Stimulated activated CD4-positive, alpha-beta T cell treated with anti-CD3 and anti-CD28 coated beads, Interleukin-12 subunit alpha, Interleukin-12 subunit beta, amount 100 ng/mL, for 24 hours (primary cell): ENCODE data around the gene CA10.

ENCODE experiments used
- DNase-seq, 2 experiments: peaks; one replicate each; pipeline ENCODE4 v3.0.0-alpha.2; 2020; ENCODE audit warnings: low read depth in 2 of 2

The CA10 gene

DNA sequence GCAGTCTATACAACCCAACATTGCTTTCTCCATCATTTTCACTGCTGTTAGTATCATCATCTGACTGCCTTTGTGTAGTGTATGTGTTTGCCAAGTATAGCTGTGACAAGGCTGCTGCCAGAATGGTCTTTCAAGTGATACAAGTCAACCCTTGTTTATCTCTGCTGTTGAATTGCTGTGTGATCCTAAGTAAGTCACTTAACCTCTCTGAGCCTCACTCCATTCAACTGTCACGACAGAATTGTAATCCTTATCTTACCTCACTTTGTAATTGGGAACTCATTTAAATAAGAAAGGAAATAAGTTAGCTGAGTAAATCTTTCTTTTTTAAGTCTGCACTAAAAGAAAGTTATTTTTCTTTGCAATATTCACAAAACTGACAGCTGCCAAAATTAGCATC, 340.6 kb downstream of the CA10 start:
- no peak for DNase-seq

DNA sequence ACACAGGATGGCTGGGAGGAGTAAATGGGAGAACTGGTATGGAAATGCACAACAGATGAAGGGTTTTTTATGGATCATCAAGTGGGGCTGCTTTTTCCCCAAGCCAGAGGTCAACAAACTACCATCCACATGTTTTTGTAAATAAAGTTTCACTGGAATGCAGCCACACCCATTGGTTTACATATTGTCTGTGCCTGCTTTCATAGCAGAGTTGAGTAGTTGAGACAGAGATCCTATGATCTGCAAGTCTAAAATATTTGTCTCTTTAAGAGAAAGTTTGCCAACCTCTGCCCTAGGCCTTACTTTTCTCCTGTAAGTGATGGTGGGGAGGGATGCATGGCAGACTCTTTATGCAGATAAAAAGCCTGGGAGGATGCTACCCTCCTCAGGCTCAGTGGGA, 341.4 kb downstream of the CA10 start:
- no peak for DNase-seq

DNA sequence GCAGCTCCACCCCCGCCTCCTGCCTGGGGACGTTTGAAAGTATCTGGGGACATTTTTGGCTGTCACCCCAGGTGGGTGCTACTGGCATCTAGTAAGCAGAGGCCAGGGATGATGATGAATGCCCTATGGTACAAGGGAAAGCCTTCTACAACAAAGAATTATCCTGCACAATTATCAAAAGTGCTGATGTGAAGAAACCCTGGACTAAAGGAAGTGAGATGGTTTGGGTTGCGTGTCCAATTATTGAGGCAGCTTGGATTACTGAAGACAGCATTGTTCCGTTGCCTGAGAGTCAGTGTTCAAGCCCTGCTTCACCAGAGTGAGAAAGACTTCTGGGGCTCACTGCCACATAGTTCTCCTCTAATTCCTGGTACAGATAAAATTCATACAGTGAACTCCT, 343.4 kb downstream of the CA10 start:
- no peak for DNase-seq

DNA sequence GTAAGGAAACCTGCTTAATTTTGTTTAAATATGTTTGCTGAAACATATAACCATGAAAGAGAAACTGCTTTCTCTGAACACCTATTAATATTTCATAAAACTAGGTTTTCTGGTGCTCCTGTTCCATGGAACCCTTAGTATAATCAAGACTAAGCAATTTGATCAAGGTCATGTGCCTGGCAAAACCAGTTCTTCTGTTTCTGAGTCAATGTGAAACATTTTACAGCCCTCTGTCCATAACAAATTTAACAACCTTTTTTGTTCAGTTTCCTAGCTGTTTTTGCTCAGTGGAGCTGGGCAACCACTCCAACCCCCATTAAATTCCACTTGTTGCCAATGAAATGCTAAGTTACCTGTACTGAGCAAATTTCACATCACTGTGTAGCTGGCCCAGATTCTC, 344.0 kb downstream of the CA10 start:
- no peak for DNase-seq

DNA sequence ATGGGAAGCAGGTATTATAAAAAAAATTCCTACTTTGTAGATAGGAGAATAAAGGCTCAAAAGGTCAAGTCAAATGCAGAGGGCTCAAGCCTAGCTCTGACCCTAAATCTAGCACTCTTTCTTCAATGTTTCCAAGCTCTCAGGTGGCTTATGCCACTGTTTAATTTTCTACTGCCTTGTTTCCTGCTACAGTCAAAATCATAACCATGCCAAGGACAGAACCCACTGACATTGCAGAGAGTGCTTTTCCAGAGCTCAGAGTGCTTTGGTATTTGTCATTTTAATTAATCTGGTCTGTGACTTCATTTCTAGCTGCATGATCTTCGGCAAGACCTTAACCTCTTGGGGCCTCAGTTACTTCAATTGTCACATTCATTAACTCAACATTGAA, 344.7 kb downstream of the CA10 start:
- DNase-seq = no peak

DNA sequence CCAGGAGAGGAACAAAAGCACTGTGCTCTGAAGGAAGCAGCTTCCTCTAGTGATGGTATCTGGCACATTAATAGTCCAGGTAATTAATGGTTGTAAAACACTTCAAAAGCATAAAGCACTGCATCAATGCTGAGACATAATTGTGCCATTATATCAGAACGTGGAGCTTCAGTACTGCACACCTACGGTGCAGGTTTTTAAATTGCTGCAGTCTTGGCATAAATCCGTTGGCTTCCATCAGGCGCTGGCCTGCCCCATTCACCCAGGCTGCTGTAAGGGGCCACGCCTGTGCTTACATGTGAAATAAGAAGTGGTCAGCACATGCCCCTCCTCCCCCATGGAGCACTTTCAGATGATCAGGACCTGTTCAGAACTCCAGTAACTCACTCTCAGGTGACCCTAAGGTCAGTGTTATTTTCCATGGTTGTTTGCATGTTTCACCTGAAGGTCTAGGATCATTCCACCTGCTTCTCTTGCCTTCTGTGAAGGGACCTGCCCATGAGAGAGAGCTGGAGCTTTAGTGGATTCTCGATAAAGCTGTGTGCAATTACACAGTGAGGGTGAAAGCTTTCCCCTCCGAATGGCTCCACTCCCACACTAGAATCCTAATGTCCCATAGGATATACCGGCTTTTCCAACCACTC, 345.3 kb downstream of the CA10 start:
- DNase-seq = no peak

DNA sequence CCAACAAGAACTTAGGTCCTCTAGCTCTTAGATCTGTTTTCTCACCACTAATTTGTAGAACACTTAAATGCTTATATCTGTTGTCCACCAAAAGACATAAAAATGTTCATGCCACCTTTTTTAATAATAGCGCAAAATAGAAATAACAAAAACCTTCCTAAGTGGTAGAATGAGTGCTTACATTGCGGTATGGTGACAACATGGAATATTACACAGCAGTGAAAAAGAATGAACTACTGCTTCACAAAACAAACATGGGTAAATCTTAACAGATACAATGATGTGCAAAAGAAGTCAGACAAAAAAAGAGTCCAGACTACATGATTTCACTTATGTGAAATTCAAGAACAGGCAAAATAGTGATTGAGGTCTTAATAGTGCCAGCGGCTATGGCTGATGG, 351.1 kb downstream of the CA10 start:
- DNase-seq = no peak

DNA sequence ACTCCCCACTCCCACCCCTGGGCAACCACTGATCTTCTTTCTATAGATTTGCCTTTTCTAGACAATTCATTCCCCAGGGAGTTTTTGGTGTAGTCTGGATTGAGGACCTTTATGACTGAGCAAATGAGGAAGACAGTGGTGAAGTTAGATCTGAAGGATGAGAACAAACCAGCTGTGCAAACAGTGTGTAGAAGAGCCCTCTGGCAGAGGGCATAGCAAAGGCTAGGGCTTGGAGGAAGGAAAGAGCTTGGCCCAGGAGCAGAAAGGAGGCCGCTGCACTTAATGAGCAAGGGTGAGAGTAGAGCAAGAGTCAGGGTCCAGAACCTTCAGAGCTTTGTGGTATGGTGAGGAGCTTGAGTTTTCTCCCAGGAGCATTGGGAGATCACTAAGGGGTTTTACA, 352.7 kb downstream of the CA10 start:
- DNase-seq = no peak

DNA sequence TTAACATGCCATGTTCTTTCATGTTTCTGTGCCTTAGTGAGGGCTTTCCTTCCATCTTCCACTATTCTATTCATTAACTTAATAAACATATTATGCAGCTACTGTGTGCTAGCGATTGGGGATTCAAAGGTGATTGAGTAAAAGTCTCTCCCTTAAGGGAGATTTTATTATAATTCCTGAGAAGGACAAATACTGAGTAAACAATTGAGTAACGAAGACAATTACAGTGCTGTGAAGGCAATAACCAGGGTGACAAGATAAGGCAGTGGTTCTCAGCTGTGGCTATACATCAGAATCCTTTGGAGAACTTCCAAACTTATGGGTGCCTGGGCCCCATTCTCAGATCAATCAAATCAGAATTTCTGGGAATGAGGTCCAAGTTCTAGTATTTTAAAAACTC, 353.3 kb downstream of the CA10 start:
- DNase-seq = no peak

DNA sequence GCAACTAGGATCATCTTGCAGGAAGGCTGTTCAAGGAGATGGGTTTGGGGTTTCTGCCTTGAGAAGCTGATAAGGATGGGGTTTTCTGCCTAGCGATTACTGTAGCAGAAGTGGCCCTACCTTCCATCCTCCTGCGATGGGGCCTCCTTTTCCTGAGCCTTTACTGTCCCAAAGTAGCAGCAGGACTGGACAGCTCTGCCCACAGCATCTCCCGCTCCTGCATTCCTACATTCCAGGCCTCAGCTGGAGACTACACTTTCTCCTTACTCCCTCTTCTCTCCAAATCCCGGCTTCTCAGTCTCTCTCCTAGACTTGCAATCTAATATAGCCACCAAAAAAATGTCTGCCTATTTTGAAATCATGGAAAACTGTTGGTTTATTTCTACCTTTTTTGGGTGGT, 355.4 kb downstream of the CA10 start:
- no peak for DNase-seq

DNA sequence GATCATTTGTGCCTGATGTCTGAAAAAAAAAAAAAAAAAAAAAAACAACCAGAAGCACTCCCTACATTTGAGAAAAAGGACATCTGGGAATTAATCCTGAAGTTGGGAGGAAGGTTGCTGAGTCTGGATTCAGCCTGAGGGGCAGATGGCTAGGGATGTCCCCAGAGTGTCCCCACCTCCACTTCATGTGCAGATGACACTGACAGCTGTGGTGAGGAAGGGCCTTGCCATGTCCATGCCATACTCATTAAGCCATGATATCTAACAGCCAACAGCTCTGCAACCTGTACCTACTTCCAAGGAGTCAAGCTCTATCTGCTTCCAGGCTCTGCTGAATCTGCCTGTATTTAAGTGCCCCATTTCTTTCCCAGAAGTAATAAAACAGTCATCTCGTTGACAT, 356.0 kb downstream of the CA10 start:
- no peak for DNase-seq

DNA sequence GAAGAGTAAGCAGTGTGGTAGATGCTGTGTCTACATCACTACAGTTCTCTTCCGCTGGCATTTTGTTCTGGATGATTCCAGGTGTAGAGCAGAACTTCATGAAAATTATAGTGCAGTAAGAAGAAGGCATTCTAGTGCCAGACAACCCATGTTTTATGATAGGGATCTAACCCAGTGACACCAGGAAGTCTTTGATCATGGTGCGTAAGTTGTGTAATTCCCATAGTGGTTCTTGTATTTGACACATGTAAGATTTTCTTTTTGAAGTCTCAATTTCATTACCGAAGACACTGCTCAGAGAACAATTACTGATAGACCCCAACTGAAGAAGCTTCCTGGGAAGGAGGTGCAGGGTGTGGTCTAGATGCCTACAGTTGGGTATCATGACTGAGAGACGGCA, 356.9 kb downstream of the CA10 start:
- no peak for DNase-seq

DNA sequence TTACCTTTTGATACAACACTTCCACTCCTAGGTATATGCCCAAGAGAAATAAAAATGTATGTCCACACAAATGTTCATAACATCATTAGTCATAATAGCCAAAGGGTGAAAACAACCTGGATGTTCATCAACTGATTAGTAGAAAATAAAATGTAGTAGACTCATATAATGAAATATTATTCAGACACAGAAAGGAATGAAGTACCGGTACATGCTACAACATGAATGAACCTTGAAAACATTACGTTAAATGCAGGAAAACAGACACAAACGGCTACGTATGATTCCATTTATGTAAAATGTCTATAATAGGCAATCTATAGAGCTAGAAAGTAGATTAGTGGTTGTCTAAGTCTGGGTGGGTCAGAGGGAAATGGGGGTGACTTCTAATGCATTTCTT, 358.5 kb downstream of the CA10 start:
- no peak for DNase-seq

DNA sequence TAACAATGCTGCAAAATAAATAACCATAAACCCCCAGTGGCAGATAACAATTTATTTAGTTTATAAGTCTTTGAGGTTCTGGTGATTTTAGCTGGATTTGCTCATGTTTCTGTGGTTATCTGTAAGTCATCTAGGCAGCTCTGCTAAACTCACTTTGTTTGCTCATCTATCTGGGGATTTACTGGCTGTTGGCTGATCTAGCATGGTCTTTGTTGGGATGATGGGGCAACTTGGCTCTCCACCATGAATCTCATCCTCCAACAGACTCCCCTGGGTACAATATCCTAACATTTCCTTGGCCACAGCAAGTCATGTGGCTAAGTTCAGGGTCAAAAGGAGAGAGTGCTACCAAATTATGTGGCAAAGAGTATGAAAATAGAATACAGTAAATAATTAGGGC, 359.3 kb downstream of the CA10 start:
- DNase-seq = no peak

DNA sequence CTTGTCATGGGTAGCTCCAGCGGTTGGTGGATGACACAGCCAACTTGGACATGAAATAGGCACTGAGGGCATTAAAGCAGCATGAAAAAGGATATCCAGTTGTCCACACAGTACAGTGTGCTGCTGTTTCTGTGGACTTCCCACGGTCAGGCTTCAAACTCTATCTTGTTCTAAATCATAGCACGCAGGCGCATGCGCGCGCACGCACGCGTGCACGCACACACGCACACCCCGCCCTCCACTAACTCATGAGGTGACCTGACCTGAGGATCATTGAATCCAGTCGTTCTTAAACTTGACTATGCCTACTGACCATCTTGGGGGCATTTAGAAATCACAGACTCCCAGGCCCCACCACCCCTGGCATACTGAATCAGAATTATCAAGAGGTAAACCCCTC, 361.4 kb downstream of the CA10 start:
- no peak for DNase-seq

DNA sequence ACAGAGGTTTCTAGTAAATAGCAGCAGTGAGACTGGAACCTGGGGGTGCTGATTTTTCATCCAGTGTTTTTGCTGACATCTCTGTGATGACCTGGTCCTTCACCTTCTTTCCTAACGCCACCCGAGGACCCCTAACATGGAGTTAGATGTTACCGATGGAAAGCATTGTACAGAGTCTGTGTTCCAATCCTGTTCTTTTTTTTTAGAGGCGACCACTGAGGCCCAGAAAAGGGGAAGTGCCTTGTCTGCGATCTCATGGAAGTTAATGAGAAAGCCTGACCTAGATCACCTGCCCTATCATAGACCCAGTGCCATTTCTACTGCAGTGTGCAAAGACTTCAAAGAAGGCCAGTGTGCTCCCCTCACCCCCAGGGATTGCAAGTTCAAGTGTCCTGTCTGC, 362.5 kb downstream of the CA10 start:
- no peak for DNase-seq

DNA sequence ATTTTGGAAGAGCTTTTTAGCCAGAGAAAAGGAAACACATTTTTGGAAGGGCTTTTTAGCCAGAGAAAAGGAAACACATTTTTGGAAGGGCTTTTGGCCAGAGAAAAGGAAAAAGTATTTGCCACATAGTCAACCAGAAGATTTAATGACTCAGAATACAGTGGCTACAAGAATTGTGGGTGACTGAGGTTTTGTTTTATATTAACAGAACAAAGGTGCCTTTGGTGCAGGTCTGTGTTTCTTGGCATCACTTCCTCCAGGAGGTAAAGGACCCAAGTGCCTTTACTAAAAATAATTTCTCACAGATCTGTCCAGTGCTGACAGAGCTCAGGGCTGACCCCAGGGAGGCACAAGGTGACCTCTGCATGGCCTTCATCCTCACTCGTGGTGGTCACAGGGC, 363.1 kb downstream of the CA10 start:
- DNase-seq = no peak

DNA sequence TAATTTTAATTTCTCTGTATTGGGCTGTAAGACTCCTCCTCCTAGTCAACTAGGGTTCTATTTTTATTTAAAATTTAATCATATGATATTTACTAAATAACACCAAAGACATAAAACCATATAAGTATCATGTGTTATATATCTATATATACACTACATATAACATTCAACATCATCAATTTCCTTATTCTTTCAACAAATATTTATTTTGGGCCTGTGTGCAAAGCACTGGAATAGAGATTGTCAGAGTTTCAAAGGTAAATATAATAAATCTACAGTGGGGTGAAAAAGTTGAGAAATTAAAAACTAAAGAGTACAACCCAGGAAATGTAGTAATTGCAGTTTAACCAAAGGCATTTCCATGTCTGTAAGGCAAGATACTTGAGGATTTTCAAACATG, 364.0 kb downstream of the CA10 start:
- DNase-seq = no peak

DNA sequence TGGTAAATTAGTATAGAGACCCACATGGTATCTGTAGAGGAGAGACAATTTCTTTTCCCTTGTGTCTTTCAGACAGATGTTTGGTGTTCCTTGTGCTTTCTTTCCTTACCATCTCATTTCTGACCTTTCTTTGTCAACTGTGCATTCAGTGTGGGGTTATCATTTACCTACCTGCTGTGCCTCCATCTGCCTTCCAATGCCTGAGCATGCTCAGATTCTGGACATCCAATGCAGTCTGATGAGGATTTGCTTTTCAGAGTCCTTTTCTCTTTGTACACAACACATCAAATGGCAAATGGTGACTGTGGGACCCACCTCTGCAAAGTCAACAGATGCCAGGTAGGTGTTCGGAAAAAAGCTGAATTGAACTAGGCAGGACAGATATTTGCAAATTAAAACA, 364.8 kb downstream of the CA10 start:
- no peak for DNase-seq

DNA sequence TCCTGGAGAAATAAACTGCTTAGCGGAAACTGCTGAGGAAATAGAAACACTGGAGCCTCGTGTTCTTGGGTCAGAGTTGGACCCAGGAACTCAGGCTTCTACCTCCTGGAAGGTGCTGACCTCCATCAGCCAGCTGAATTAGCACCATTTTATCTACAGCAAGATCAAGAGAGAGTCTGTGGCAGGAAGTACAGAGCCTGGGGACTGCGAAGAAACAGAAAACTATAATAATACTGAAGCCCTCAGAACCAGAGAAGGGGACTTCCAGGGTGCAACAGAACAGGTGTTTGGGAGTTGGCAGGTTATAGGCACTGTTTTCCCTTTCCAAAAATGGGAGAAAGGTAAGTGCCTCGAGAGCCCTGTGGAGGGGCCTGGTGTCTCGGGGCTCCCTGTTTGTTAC, 379.7 kb downstream of the CA10 start:
- no peak for DNase-seq

DNA sequence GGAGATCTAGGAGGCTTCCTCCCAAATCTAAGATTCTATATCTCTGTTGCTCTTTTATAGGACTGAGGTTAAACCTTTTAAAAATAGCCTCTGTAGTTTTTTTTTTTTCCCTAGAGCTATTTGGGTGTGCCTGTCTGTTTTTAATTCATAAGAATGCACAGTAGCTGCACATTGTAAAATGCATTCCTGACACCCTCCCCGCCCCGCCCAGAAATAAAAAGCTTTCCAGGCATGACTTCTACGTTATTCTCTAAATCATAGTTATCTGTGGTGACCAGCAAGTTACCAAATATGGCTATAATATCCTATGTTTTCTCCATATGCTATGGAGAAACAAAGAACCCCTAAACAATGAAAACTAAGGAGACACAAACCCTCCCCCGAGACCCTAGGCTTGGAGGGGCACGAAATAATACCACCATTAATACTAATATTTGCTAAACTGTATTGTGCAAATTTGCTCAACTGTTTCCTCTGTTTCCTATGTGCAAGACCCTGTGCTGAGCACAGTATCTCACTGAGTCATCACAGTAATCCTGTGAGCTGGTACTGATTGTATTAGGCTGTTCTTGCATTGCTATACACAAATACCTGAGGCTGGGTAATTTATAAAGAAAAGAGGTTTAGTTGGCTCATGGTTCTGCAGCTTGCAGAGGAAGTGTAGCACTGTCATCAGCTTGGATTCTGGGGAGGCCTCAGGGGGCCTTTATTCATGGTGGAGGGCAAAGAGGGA, 388.3 kb downstream of the CA10 start:
- DNase-seq = no peak

DNA sequence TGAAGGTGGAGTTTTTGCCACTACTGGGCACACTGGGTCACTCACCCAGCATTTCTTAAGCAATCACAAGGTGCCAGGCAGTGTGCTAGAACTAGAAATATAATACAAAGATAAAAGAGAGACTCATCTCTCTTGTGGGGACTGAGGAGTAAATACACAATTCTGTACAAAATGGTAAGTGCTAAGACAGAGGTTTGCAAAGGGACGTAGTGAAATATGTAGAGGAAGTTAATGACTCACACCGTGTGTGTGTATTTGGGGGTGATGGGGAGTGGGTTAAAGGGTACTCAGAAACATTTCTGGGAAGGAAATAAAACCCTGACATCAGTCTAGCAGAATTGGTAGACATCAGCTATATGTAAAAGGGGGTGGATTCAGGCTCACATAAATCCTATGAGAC, 389.3 kb downstream of the CA10 start:
- no peak for DNase-seq

DNA sequence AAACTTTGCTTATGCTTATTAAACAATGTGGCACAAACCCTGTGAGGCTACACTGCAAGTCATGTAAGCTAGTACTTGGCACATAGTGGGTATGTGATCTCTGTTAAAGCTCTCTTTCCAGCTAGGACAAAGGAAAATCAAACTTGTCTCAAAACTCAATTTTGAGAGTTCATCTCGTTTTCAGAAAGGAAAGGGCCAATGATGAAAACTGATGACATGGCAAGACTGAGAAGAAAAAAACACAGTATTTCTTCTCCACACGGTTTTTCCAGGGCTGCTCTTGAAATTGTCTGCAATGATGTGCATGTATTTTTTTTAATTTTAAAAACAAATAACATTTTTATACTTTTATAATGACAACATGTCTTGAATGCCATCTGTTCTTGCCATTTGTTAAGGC, 389.8 kb downstream of the CA10 start:
- no peak for DNase-seq

DNA sequence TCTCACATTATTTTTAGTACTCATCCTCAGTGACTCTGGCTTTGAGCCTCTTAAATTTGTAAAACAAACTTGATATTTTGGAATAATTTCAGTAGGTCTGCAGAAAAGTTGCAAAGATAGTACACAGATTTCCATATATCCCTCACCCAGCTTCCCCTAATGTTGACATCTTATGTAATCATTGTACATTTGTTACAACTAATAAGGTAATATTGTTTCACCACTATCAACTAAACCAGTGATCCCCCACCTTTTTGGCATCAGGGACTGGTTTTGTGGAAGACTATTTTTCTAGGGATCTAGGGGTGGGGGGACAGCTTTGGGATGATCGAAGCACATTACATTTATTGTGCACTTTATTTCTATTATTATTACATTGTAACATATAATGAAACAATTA, 391.2 kb downstream of the CA10 start:
- DNase-seq = no peak
